Loucy (cell line): ENCODE data around the gene RPS6KA4.

Source experiments
- CTCF ChIP-seq: fragments of 200-600 bp; sonication (generic); conservative IDR thresholded peaks from 2 replicates; pipeline ENCODE4 v1.5.1; 2014; ENCODE audit warnings: mild to moderate bottlenecking, antibody characterized with exemption, low read length
- EZH2phosphoT487 ChIP-seq: fragments of 200-600 bp; IDR thresholded peaks from 2 replicates; pipeline ENCODE4 v1.6.1; 2018; ENCODE audit warnings: antibody characterized with exemption, mild to moderate bottlenecking, moderate library complexity, borderline replicate concordance

GRCh38 chr11:64361659-64362058 is 2.7 kb downstream of the RPS6KA4 start:
- no peak for TF ChIP-seq CTCF
- no peak for TF ChIP-seq EZH2phosphoT487
